OCI-LY3 (cell line): ENCODE results near the gene CAV2.

Experiments
- CTCF ChIP-seq: fragments of 200-600, 300-600 bp; sonication (generic); IDR thresholded peaks from 2 replicates; pipeline ENCODE4 v1.5.1; 2014; ENCODE audit warnings: antibody characterized with exemption, low read length, low read depth
- EZH2phosphoT487 ChIP-seq: fragments of 200-600 bp; shearing (Covaris generic); IDR thresholded peaks from 2 replicates; pipeline ENCODE4 v1.6.1; 2018; ENCODE audit warnings: antibody characterized with exemption, mixed run types, low read depth

DNA sequence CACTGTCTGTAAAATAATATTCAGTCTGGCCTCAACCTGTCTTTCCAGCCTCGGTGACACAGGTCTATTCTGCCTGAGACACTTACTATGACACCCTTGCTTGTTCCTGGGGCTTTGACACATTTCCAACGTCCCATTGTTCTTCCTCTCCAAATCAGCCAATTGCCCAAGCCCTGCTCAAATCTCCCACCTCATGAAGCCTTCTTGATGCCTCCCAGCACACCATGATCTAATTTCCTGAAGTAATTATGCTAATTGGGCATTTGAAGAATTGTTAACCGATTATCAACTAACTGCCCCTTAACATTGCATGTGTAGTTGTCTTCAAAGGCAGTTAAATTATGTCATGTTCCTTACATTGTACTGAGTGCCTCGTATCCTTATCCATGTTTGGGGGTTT is 58.4 kb downstream of the CAV2 start:
- TF ChIP-seq CTCF (no peak), EZH2phosphoT487 (no peak)
